ENCODE results near the gene MYO1G. TPM values are rescaled to one million over a fixed set of nuclear protein-coding genes. Genes with fewer than 3 reads are reported as not detected.

MYO1G gene
- total RNA-seq, 4 donors from 2014 or later = 1.1 to 3.0 (median 2.2) TPM

- DNase-seq (ENCODE audit: low spot score in 2 of 2) = peak in 1 of 2 donors; percentile 20
- H3K4me3 ChIP-seq (ENCODE audit: low read depth, poor library complexity, severe bottlenecking) = no peak overlapping the region
- 68 to 77% methylated on average over 4 of the region's 4 CpGs for WGBS, 2 donors
- intact Hi-C loops (cut with DNase I; ENCODE audit: low total_unique reads) = no loop called here
- TF ChIP-seq CTCF (IDR thresholded peaks at IDR 0.05) (no peak), POLR2A (IDR thresholded peaks at IDR 0.05) (no peak)
Measured at GRCh38 chr7:44960011-44960580, 18.7 kb downstream of the MYO1G start.

DNA sequence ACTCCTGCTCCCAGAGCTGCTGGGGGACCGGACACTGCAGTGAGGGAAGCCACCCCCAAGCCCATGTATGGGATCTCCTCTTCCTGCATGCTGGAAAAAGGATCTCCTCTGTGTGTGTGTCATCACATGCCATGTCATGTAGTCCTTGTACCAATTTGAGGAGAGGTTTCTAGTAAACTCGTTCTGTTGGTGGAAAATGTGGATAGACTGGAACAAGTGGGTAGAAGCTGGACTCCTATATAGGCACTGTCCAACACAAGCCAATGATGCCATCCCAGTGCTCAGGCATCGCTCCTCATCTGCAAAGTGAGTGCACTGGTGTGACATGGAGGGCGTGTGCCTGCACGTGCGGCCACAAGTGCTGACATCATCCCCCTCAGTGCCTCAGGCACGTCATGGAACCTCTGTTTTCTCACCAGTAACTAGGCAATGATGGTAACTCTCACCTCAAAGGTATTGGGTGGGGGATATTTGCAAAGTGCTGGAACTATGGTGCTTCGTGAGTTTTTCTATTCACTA, 19.3 kb downstream of the MYO1G start:
- TF ChIP-seq CTCF (IDR thresholded peaks at IDR 0.05) (no peak), POLR2A (IDR thresholded peaks at IDR 0.05) (no peak)
- 46 to 51% methylated on average over 7 to 8 of the region's 8 CpGs for WGBS, 2 donors
- intact Hi-C loops (cut with DNase I; ENCODE audit: low total_unique reads) = no loop called here
- H3K4me3 ChIP-seq (ENCODE audit: low read depth, poor library complexity, severe bottlenecking) = no peak overlapping the region
- peak in 1 of 2 donors; percentile 81 for DNase-seq (ENCODE audit: low spot score in 2 of 2)

GRCh38 chr7:44958645-44959344, 20.0 kb downstream of the MYO1G start:
- TF ChIP-seq POLR2A (IDR thresholded peaks at IDR 0.05) = no peak
- TF ChIP-seq CTCF (IDR thresholded peaks at IDR 0.05) = no peak
- DNase-seq (ENCODE audit: low spot score in 2 of 2) = no peak
- H3K4me3 ChIP-seq (ENCODE audit: low read depth, poor library complexity, severe bottlenecking) = no peak overlapping the region
- 56 to 64% methylated on average over 8 of the region's 8 CpGs for WGBS, 2 donors
- intact Hi-C loops (cut with DNase I; ENCODE audit: low total_unique reads) = no loop called here

GRCh38 chr7:44956157-44956766, 22.6 kb downstream of the MYO1G start:
- no peak for TF ChIP-seq CTCF (IDR thresholded peaks at IDR 0.05)
- TF ChIP-seq POLR2A (IDR thresholded peaks at IDR 0.05) = no peak
- DNase-seq (ENCODE audit: low spot score in 2 of 2) = peak in 1 of 2 donors; percentile 59
- 91% methylated on average over 9 to 10 of the region's 10 CpGs for WGBS, 2 donors
- intact Hi-C loops (cut with DNase I; ENCODE audit: low total_unique reads) = no loop called here
- no peak overlapping the region for H3K4me3 ChIP-seq (ENCODE audit: low read depth, poor library complexity, severe bottlenecking)

DNA sequence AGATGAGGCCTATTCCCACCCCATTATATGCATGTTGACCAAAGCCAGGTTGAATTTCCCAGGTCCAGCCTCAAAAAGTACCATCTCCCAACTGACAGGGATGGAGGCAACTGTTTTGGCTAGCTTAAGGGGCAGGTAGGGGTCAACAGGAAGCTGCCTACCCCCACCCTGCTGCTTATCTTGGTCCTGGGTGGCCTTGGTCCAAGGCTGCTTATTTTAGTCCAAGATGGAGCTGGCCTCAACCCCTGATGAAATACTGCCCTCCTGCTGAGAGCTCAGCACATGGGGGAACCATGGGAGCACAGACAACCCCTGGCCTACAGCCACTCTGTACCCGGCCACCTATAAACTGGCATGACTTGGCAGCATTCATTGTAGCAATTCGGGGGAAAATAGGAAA, 23.1 kb downstream of the MYO1G start:
- 78 to 85% methylated on average over 2 of the region's 2 CpGs for WGBS, 2 donors
- TF ChIP-seq POLR2A (IDR thresholded peaks at IDR 0.05) (no peak), CTCF (IDR thresholded peaks at IDR 0.05) (no peak)
- no peak overlapping the region for H3K4me3 ChIP-seq (ENCODE audit: low read depth, poor library complexity, severe bottlenecking)
- peak in 1 of 2 donors; percentile 28 for DNase-seq (ENCODE audit: low spot score in 2 of 2)
- intact Hi-C loops (cut with DNase I; ENCODE audit: low total_unique reads) = no loop called here
